ENCODE measurements around the gene S100A5. TPM values are rescaled to one million over a fixed set of nuclear protein-coding genes. Genes with fewer than 3 reads are reported as not detected.

Gene S100A5
- total RNA-seq, 1 experiment from 2014 or later, result not detected

DNA sequence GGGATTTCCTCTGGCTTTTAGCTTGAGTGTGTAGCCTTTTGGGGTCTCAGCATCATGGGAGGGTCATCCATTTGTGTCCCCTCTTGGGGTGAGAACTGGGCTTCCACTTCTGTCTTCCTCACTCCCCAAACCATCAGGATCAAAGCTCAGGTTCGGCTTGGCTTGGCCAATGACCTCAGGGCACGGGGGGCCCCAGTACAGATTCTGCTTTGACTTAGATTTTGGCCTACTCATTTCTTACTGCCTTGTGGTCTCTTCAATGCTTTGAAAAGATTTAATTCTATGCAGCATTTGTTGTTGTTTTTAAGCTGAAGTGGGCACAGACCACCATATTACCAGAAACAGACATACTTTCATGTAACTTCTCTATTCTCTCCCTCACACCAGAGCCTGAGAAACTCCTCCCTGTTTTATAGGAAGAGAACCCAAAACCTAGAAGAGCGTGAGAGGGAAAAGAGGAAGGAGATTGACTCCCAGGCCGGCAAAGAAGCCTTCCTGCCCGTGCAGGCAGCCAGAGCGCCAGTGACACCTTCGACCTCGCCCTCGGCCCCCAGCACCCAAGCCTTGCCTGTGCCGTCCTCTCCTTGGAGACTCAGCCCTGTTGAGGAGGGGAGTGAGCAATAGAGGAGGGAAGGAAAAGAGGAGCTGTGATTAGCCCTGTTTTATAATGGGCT is 10.2 kb upstream of the S100A5 start:
- no CpG with 5 or more reads among the region's 10 CpGs for WGBS (ENCODE audit: extremely low coverage, insufficient read length, low lambda C conversion rate)
- Mint-ChIP-seq H3K9me3 (no peaks in the 10 kb centered on the region), H3K4me1 (peaks cover 36 to 53% of the 10 kb centered on the region in 2 experiments), H3K36me3 (ENCODE audit: insufficient read depth in 1 of 3, low read depth in 3 of 3) (no peaks in the 10 kb centered on the region), H3K4me3 (no peak overlapping the region), H3K27me3 (ENCODE audit: low read depth) (no peaks in the 10 kb centered on the region; the same call in 1 of the 2 replicates), H3K27ac (no peak overlapping the region)
- Histone ChIP-seq H4K5ac (ENCODE audit: insufficient read length, low read depth, low read length) (no peak overlapping the region), H3K27ac (ENCODE audit: insufficient read length, low read depth, low read length) (no peak overlapping the region), H2BK15ac (ENCODE audit: low read depth, low read length) (no peak overlapping the region), H3T11ph (ENCODE audit: low read length) (no peak overlapping the region), H2BK12ac (ENCODE audit: insufficient read length, low read depth, low read length) (no peak overlapping the region), H2AFZ (ENCODE audit: low read length) (no peak overlapping the region), H3K79me2 (ENCODE audit: insufficient read depth, low read length) (no peaks in the 10 kb centered on the region), H3K9me3 (ENCODE audit: control insufficient read depth, low read depth, low read length) (no peaks in the 10 kb centered on the region), H2BK5ac (ENCODE audit: insufficient read length, low read length) (no peak overlapping the region), H4K91ac (ENCODE audit: insufficient read length, low read depth, low read length) (no peak overlapping the region), H2BK120ac (ENCODE audit: low read depth, low read length, poor library complexity, severe bottlenecking) (no peak overlapping the region), H2BK20ac (ENCODE audit: low read depth, low read length, poor library complexity, severe bottlenecking) (no peak overlapping the region), H3K18ac (ENCODE audit: insufficient read length, low read depth, low read length) (no peak overlapping the region), H3K9ac (ENCODE audit: extremely low read depth, insufficient read length, low read length) (no peak overlapping the region), H4K20me1 (ENCODE audit: control insufficient read depth, insufficient read depth, insufficient read length) (no peaks in the 10 kb centered on the region), H3K14ac (ENCODE audit: insufficient read depth, low read length) (no peak overlapping the region; the same call in 1 of the 2 replicates), H3K4me2 (ENCODE audit: insufficient read depth, insufficient read length, low read length) (no peak overlapping the region), H3K23ac (ENCODE audit: insufficient read length, low read depth, low read length) (no peak overlapping the region), H3K27me3 (ENCODE audit: insufficient read depth, low read length) (no peaks in the 10 kb centered on the region), H3K4me1 (ENCODE audit: insufficient read depth, low read length) (no peaks in the 10 kb centered on the region), H2AK5ac (ENCODE audit: insufficient read length, low read length) (no peak overlapping the region), H3K79me1 (ENCODE audit: insufficient read depth, low read depth, low read length, poor library complexity, severe bottlenecking) (no peaks in the 10 kb centered on the region), H4K8ac (replicated peaks; ENCODE audit: insufficient read length, low read depth, low read length) (no peak overlapping the region), H3K4ac (ENCODE audit: low read depth, low read length) (no peak overlapping the region), H3K23me2 (ENCODE audit: insufficient read length, low read depth, low read length, poor library complexity, severe bottlenecking) (no peaks in the 10 kb centered on the region), H3K56ac (ENCODE audit: insufficient read length, low read depth, low read length) (no peak overlapping the region)
- DNase-seq, result peak; percentile 17
- TF ChIP-seq, protein P1, sequence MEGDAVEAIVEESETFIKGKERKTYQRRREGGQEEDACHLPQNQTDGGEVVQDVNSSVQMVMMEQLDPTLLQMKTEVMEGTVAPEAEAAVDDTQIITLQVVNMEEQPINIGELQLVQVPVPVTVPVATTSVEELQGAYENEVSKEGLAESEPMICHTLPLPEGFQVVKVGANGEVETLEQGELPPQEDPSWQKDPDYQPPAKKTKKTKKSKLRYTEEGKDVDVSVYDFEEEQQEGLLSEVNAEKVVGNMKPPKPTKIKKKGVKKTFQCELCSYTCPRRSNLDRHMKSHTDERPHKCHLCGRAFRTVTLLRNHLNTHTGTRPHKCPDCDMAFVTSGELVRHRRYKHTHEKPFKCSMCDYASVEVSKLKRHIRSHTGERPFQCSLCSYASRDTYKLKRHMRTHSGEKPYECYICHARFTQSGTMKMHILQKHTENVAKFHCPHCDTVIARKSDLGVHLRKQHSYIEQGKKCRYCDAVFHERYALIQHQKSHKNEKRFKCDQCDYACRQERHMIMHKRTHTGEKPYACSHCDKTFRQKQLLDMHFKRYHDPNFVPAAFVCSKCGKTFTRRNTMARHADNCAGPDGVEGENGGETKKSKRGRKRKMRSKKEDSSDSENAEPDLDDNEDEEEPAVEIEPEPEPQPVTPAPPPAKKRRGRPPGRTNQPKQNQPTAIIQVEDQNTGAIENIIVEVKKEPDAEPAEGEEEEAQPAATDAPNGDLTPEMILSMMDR (conservative IDR thresholded peaks at IDR 0.05), result no peak
